ENCODE data around the gene CENATAC.
"Not testable (repeated sequence)": the region's sequence is repeated elsewhere in the genome, so short reads cannot be mapped to it uniquely, and the experiment has no call there.

Gene CENATAC

GRCh38 chr11:119027561-119028345, 29.8 kb downstream of the CENATAC start:
- DNase-seq: no peak

DNA sequence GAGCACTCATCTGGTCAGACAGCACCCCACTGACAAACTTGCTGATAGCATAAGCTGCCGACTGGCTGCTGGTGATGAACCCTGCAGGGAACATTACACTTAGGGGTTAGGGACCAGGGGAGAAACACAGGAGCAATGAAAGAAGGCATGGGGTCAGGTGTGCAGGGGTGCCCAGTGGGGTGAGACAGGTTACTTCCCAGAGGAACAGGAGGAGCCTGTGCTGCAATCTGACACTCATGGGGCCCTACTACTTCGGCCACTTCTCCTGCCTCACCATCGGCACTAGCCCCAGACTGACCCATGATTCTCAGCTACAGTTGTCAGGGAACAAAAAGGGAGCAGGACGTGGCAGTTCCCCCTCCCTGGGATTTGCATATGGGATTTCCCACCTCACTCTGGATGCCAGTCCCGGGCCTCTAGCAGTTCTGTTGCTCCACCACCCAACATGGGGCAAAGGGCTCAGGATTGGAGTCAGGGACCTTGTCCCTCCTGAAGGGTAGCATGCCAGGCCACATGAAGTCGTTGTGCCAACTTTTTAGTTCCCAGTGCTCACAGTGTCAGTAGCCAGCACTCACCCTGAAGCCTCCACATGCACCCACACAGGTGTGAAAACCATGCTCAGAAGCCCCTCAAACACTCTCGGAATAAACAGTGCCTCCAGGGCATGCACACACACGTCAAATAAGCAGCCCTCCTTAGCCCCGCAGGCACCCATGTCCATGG, 30.6 kb downstream of the CENATAC start:
- DNase-seq: no peak

DNA sequence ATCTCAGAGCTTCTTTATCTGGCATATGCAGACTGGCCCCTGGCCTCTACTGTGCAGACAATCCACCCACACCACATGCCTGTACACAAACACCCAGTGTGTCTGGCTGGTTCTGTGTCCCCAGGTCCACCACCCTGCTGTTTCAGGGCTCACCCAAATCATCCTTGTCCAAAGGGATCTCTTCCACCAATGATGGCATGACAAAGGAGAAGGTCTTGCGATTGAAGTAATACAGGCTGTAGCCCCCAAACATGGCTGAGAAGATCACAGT, 31.1 kb downstream of the CENATAC start:
- no peak for DNase-seq

DNA sequence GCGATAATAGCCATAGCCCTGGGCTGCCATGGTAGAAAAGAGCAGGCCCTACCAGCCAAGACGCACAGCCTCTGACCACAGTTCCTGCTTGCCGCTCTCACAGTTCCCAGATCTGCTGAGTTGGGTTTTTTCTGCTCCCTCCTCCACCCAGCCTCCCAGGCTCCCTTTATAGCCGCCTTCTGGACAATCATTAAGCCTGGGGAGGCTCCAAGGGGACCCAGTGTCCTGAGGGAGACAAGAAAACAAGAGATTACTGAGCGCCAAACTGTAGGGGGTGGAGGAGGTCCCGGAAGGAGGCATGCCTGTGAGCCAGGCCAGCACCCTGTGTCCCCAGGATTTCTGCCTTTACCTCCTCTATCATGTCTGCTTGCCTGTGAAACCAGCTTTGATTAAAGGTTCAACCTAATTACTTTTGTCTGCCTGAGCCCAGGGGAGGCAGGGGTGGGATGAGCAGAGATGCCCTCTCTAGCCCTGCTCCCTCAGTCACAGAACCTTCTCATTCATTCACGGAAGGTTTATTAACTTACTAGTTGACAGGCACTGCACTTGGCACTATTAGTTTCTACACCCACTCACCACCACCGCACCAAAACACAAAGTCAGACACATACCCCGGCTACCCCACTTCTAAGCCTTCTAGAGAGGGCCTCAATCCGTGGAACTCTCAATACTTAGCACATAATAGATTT, 31.5 kb downstream of the CENATAC start:
- DNase-seq: peak in 1 of 2 experiments; percentile 25

GRCh38 chr11:119030029-119030328, 32.0 kb downstream of the CENATAC start:
- DNase-seq: no peak

GRCh38 chr11:119030329-119031047, 32.5 kb downstream of the CENATAC start, which contains the start of gene SLC37A4:
Gene SLC37A4 (minus strand): TSS chr11:119030877.
- DNase-seq: peak; percentile 94 to 95

DNA sequence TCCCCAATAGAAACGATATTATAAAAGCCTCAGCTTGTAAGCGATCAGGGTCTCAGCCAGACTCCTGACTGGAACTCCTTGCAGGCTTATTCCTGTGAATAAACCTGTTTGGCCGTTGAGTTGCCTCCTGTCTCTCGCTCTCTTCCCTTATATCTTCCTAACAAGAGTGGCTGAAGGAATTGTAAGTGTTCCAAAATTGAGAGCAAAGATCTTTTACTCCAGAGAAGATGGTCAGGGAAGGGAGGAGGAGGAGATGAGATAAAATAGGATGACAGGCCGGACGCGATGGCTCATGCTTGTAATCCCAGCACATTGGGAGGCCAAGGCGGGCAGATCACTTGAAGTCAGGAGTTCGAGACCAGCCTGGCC, 34.0 kb downstream of the CENATAC start:
- no peak for DNase-seq

GRCh38 chr11:119033421-119033820, 35.5 kb downstream of the CENATAC start:
- not testable (repeated sequence) for DNase-seq

DNA sequence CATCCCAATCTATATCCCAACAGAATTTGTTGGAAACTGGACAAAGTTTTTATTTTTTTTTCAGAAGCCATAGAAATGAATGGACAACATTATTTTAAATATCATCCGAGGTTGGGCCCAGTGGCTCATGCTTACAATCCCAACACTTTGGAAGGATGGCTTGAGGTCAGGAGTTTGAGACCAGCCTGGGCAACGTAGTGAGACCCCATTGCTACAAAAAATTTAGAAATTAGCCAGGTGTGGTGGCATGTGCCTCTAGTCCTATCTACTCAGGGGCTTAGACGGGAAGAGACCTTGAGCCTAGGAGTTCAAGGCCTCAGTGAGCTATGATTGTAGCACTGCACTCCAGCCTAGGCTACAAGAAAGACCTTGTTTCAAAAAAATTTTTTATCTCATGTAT, 36.9 kb downstream of the CENATAC start:
- DNase-seq: no peak

- no peak for DNase-seq
These were observed 40.9 kb downstream of the CENATAC start for GRCh38 chr11:119038884-119039283.

DNA sequence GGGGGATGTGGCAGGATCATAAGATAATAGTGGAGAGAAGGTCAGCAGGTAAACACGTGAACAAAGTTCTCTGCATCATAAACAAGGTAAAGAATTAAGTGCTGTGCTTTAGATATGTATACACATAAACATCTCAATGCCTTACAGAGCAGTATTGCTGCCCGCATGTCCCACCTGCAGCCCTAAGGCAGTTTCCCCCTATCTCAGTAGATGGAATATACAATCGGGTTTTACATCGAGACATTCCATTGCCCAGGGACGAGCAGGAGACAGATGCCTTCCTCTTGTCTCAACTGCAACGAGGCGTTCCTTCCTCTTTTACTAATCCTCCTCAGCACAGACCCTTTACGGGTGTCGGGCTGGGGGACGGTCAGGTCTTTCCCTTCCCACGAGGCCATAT, 41.5 kb downstream of the CENATAC start:
- DNase-seq: not testable (repeated sequence)

DNA sequence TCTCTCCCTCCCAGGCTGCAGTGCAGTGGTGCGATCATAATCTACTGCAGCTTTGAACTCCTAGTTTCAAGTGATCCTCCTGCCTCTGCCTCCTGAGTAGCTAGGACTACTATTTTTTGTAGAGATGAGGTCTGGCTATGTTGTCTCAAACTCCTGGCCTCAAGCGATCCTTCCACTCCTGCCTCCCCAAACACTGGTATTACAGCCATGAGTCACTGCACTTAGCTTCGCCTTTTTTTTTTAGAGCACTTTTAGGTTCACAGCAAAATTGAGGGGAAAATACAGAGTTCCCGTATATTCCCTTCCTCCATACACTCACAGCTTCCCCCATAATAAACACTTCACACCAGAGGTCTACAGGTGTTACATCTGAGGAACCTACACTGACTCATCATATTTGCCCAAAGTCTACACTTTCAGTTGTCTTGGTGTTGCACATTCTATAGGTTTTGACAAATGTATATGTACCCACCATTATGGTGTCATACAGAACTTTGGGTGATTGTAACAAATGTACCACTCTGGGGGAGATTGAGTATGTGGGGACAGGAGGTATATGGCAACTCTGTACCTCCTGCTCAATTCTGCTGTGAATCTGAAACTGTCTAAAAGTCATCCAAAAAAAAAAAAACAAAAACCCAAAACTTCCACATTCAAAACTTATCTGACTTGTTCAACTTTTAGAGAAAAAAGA, 44.0 kb downstream of the CENATAC start:
- no peak for DNase-seq

- DNase-seq: no peak
These were observed 45.0 kb downstream of the CENATAC start for GRCh38 chr11:119042927-119043326.

GRCh38 chr11:119044708-119045107, 46.8 kb downstream of the CENATAC start:
- DNase-seq: peak in 1 of 2 experiments; percentile 6

GRCh38 chr11:119046489-119046888, 48.6 kb downstream of the CENATAC start:
- DNase-seq: no peak

- DNase-seq: no peak
These were observed 49.3 kb downstream of the CENATAC start for GRCh38 chr11:119047205-119047604.

DNA sequence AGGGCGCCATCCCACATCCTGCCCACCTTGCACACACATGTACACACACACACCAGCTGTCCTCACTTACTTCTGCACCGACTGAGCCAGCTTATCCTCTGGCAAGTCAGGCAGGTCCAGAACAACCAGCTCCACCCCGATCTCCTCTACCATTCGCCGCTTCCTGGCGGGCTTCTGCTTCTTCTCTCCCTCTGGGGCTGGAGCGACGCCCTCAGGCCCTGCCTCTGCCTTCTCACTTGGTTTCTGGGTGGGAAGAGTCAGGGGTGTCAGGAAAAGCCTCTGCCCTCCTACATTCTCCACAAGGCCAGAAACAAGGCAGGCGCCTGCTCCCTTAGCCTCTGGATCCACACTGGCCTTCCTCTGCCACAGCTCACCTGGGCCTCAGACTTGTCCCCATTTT, 50.7 kb downstream of the CENATAC start:
- DNase-seq: no peak

GRCh38 chr11:119049081-119049480, 51.1 kb downstream of the CENATAC start:
- no peak for DNase-seq

DNA sequence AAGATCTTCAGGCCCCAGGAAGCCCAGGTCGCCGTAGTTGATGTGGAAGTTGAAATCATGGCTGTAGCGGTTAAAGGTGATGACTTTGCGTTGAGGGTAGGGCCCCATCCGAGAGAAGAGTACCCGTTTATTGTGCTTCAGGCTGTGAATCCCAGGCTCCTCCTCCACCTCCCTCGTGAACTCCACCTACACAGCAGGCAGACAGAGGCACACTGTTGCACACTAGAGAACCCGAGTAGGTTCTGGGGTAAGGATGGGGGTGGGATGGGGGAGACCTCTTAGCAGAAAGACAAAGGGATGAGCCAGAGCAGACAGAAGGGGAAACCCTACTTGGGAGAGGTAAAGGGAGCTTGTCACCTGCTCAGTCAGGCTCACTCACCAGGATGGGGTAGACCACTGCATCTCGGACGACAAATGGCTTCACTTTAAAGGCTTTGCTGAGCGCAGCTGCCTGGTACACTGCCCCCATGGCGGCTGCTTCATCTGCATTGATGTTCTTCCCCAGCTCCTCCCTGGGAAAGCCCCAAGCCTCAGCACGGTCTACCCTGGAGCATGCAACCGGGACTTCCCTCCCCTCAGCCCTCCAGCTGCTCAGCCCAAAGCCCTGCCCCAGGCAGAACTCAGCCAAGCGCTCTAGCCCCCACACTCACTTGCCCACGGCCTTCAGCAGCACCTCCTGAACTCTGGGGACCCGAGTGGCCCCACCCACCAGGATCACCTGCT, 53.7 kb downstream of the CENATAC start:
- DNase-seq: no peak

DNA sequence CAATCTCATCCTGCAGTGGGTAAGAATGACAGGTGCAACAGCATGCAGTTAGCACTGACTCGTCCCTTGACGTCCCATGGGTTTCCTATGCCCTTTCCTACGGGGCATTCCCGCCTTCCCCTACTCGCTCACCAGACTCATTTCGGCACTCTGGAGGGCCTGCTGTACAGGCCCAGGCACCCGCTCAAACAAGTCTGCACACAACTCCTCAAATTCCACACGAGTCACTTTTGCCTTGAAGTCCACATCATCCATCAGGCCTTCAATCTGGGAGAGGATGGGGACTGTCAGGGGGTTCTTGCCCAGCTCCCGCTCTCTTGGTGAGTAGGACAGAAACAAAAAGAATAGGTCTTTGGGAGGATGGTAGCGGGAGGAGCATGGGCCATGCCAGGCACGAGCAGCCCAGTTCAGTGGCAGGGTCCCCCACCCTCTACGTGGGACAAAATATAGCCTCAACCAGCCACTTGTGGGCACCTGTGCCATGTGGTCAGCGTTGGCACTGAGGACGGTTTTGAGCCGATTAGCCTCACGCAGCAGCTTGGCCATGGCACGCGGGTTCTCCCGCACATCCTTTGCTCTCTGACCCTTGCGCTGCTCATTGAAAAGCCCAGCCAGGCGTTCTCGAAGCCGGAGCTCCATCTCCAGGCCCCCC, 54.4 kb downstream of the CENATAC start:
- no peak for DNase-seq

- no peak for DNase-seq
These were observed 56.5 kb downstream of the CENATAC start for GRCh38 chr11:119054418-119054817.

GRCh38 chr11:119055901-119056300, 58.0 kb downstream of the CENATAC start:
- peak; percentile 63 to 76 for DNase-seq
